ENCODE results near the gene GPR12. TPM values are rescaled to one million over a fixed set of nuclear protein-coding genes. Genes with fewer than 3 reads are reported as not detected.

Gene GPR12
- total and polyA plus RNA-seq, 2 experiments from 2014 or later = 0.13 TPM; not detected in 1

DNA sequence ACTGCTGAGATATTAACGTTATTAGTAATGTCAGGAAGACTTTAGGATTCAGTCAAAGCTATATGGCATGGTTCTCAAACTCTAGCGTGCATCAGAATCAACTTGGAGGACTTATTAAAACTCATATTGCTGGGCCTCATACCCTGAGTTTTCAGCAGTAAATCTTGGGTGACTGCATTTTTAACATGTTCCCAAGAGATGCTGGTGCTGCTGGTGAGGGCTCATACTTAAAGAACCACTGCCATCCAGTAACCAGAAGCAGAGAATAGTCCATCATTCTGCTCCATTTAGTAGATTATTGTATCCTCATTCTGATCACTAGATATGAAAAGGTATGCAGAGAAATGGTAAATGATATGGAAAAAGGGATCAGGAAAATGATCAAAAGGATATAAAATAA is 7.9 kb downstream of the GPR12 start:
- peaks cover 2% of the 10 kb centered on the region; the same call in 2 of the 3 replicates for H3K4me1 Mint-ChIP-seq
- DNase-seq (ENCODE audit: low spot score) (no peak), ATAC-seq (no peak)
- Histone ChIP-seq H3K9me2 (ENCODE audit: insufficient read depth) (no peaks in the 10 kb centered on the region), H3K36me3 (ENCODE audit: insufficient read depth) (no peaks in the 10 kb centered on the region), H2AFZ (no peak overlapping the region), H3K27me3 (ENCODE audit: insufficient read depth) (no peaks in the 10 kb centered on the region; the same call in 1 of the 2 replicates), H3K79me2 (replicated peaks; ENCODE audit: insufficient read depth) (no peaks in the 10 kb centered on the region), H3K4me3 (no peak overlapping the region), H3F3A (replicated peaks; ENCODE audit: low read depth) (no peaks in the 10 kb centered on the region), H3K27ac (ENCODE audit: low read depth) (no peak overlapping the region), H4K20me1 (replicated peaks; ENCODE audit: insufficient read depth) (no peaks in the 10 kb centered on the region), H3K4me1 (ENCODE audit: insufficient read depth) (no peaks in the 10 kb centered on the region), H3K4me2 (no peak overlapping the region)
- H3K36me3 Mint-ChIP-seq (ENCODE audit: low read depth) = no peaks in the 10 kb centered on the region
- H3K27ac Mint-ChIP-seq = no peak overlapping the region
- no peak overlapping the region for H3K4me3 Mint-ChIP-seq
- peaks cover 5% of the 10 kb centered on the region for H3K27me3 Mint-ChIP-seq (ENCODE audit: insufficient read depth, low read depth, poor library complexity)
- no peaks in the 10 kb centered on the region for H3K9me3 Mint-ChIP-seq
- TF ChIP-seq, protein P1, sequence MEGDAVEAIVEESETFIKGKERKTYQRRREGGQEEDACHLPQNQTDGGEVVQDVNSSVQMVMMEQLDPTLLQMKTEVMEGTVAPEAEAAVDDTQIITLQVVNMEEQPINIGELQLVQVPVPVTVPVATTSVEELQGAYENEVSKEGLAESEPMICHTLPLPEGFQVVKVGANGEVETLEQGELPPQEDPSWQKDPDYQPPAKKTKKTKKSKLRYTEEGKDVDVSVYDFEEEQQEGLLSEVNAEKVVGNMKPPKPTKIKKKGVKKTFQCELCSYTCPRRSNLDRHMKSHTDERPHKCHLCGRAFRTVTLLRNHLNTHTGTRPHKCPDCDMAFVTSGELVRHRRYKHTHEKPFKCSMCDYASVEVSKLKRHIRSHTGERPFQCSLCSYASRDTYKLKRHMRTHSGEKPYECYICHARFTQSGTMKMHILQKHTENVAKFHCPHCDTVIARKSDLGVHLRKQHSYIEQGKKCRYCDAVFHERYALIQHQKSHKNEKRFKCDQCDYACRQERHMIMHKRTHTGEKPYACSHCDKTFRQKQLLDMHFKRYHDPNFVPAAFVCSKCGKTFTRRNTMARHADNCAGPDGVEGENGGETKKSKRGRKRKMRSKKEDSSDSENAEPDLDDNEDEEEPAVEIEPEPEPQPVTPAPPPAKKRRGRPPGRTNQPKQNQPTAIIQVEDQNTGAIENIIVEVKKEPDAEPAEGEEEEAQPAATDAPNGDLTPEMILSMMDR (conservative IDR thresholded peaks at IDR 0.05; ENCODE audit: low read depth in 2 of 2) = no peak
- TF ChIP-seq JUNB (IDR thresholded peaks at IDR 0.05; ENCODE audit: unreplicated experiment) = no peak

- no peak overlapping the region for H3K27ac ChIP-seq (ENCODE audit: low read depth)
- no peaks in the 10 kb centered on the region for H3K27me3 Mint-ChIP-seq (ENCODE audit: insufficient read depth, low read depth, poor library complexity)
- TF ChIP-seq STAT1 (IDR thresholded peaks at IDR 0.05; ENCODE audit: unreplicated experiment) (no peak), ZNF114 (CRISPR knock-in tag; IDR thresholded peaks at IDR 0.05) (no peak), NANOG (IDR thresholded peaks at IDR 0.05; ENCODE audit: borderline replicate concordance) (no peak), EZH2phosphoT487 (IDR thresholded peaks at IDR 0.05; ENCODE audit: unreplicated experiment) (no peak), EZH2 (IDR thresholded peaks at IDR 0.05; ENCODE audit: low read depth, unreplicated experiment) (no peak), POLR2AphosphoS5 (IDR thresholded peaks at IDR 0.05; ENCODE audit: low read depth) (no peak), REST (IDR thresholded peaks at IDR 0.05; ENCODE audit: unreplicated experiment) (no peak)
- TF ChIP-seq, protein P2, sequence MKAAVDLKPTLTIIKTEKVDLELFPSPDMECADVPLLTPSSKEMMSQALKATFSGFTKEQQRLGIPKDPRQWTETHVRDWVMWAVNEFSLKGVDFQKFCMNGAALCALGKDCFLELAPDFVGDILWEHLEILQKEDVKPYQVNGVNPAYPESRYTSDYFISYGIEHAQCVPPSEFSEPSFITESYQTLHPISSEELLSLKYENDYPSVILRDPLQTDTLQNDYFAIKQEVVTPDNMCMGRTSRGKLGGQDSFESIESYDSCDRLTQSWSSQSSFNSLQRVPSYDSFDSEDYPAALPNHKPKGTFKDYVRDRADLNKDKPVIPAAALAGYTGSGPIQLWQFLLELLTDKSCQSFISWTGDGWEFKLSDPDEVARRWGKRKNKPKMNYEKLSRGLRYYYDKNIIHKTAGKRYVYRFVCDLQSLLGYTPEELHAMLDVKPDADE (IDR thresholded peaks at IDR 0.05) = no peak
- TF ChIP-seq, protein P1 (conservative IDR thresholded peaks at IDR 0.05; ENCODE audit: low read depth in 2 of 2) = no peak
Measured at GRCh38 chr13:26749905-26750304, 10.7 kb downstream of the GPR12 start.

More at GRCh38 chr13:26749905-26750304, 10.7 kb downstream of the GPR12 start:
- ATAC-seq (no peak), DNase-seq (ENCODE audit: low spot score) (no peak)
- no peak overlapping the region for H3K27ac Mint-ChIP-seq
- no peak overlapping the region for H3K4me2 ChIP-seq
- H3K27me3 ChIP-seq (ENCODE audit: insufficient read depth) = no peaks in the 10 kb centered on the region
- no peaks in the 10 kb centered on the region for H3K9me3 Mint-ChIP-seq
- H3K36me3 Mint-ChIP-seq (ENCODE audit: low read depth) = no peaks in the 10 kb centered on the region
- H4K20me1 ChIP-seq (replicated peaks; ENCODE audit: insufficient read depth) = no peaks in the 10 kb centered on the region
- H3K9me2 ChIP-seq (ENCODE audit: insufficient read depth) = no peaks in the 10 kb centered on the region
- H3K4me3 ChIP-seq = no peak overlapping the region
- H3K4me1 ChIP-seq (ENCODE audit: insufficient read depth) = no peaks in the 10 kb centered on the region
- peaks cover 3% of the 10 kb centered on the region; the same call in 2 of the 3 replicates for H3K4me1 Mint-ChIP-seq
- H3K36me3 ChIP-seq (ENCODE audit: insufficient read depth) = no peaks in the 10 kb centered on the region
- no peaks in the 10 kb centered on the region for H3F3A ChIP-seq (replicated peaks; ENCODE audit: low read depth)
- H2AFZ ChIP-seq = no peak overlapping the region
- no peaks in the 10 kb centered on the region for H3K79me2 ChIP-seq (replicated peaks; ENCODE audit: insufficient read depth)
- H3K4me3 Mint-ChIP-seq = no peak overlapping the region

Measured in GM23338 (cell line).